Pons (tissue), 1 donor: ENCODE results near the gene ANKH.
A peak's percentile ranks its signal among the peaks of the same experiment; 100 is the strongest.

ENCODE experiments used
- DNase-seq: peaks from one replicate; pipeline ENCODE4 v3.0.0-alpha.2; 2016; ENCODE audit warnings: low spot score

Gene ANKH

DNA sequence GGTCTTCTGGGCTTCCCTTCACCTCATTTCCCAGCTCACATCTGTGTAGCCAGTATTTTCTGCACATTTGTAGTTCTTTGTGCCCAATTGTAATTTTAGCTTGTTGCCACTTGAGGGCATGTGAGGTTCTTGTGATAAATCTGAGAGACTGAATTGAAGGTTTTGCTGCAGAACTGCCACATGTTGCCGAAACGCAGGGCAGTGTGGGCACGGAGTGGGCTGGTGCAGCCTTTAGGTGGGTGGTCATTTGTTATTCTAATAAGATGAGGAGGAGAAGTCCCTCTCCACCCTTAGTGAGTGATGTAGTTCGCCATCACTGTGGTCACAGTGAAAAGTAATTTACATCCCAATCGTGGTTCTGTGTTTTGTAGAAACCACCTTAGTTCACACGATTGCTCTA is 185.8 kb downstream of the ANKH start:
- DNase-seq: peak; percentile 89

DNA sequence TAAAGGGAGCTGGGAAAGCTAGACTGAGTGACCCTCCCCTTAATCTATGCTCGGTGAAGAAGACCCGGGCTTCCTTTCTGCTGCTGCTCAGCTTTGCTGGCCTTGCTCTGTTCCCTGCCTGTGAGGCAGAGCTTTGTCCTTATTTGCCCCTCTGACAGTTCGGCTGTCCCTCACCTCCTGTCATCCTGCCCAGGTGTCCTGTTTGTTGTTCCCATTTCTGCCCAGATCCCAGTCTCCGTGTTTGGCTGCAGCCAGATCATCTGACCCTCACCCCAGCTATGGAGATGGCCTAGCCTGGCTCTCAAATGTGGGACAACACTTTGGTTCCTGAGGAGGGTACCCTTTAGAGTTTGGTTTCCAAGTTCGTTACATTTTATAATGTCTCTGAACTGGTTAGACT is 186.8 kb downstream of the ANKH start:
- no peak for DNase-seq

DNA sequence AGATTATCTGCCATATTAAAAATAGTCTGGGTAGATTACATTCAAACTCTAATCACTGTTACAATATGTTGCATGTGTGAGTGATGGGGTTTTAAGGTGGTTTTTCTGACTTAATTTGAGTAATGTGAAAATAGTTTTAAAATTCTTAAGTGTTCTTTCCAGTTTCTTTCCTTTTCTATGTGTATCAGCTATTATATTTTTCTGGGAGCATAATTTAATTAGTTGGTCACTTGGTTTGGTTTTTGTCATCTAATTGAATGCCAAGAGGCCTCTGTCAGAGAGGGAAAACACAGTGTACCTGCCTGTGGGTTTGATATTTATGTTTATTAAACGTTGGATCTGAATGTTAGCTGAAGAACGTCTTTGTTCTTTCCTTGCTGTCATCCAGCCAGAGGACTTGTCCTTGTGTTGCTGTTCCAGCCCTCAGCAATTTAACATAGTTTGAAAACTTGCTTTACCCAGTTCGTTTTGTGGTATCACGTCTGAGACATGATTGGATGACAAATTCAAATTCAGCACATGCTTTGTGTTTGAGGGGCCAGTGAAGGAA is 187.6 kb downstream of the ANKH start:
- DNase-seq: no peak

DNA sequence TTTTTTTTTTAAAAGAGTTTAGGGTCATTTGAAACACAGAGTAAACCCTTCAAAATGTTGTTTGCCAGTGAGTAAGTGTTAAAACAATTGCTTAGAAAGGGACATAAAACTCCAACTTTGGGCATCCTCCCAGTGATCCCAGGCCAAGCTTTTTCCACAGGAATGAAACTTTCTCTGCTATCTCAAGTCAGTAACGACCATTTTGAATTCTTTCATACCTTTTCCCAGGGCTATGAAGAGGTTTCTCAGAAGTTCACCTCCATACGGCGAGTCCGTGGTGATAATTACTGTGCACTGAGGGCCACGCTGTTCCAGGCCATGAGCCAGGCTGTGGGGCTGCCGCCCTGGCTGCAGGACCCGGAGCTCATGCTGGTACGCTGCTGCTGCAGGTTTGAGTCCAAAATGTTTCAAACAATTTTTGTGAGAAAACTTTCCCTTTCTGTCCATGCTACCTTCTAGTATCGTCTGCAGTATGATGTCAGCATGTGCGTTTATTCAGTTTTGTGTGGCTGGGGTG is 190.3 kb downstream of the ANKH start:
- no peak for DNase-seq

DNA sequence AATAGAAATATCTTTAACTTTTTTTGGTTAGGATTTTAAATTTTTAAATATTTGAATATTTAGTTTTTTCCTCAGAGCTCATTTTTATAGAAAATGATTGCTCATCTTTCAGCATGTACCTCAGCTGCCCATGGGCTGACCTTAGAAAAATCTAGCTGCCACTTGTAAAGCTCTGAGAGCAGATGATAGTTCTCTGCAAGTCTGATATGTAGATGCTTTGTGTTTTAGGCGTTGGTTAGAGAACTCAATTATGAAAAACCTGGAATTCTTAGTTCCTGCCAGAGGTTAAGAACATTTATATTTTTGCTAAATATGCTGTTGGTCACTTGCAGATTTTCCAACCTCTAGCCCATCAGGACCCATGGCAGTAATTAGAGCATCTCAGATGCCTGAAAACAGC is 192.0 kb downstream of the ANKH start:
- no peak for DNase-seq

DNA sequence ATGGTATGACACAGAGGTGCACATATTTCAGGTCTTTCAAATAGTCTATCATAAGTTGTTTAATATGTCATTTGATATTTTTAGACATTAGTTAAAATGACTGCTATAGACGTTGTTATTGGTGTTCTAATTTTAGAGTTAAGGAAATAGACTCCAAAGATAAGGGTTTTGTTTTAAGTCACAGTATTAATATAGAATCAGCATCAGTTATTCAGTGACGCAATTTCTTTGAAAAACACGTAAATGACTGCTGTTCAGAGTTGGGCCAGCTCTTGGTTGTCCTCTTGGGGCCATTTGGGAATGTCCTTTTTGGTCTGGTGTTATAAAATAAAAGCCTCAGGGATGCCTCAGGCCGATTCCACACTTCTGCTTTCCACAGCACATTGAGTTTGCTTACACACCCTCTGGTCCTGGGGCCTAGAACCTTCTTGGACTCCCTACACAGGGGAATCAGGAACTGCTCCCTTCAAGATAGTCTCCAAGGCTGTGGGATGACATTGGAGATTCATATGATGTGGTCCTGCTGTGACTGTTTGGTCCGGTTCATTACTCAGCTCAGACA is 192.7 kb downstream of the ANKH start:
- DNase-seq: no peak

DNA sequence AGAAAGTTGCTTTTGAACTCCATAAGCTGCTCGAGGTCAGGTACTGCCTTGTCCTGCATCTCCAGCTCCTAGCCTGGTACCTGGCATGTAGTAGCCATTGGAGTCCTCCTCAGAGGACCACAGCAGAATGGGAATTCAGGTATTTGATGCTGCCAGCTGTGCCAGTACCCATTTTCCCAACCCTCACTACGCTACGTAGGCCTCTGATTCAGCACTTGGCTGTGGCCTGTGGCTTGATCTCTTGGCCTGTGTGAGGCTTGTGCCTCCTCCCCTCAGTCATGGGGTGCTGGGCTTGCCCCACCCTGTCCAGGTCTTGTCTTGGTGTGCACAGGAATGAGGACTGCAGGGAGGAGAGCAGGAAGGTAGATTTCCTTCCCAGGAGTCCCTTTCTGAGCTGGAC is 195.3 kb downstream of the ANKH start:
- DNase-seq: no peak

DNA sequence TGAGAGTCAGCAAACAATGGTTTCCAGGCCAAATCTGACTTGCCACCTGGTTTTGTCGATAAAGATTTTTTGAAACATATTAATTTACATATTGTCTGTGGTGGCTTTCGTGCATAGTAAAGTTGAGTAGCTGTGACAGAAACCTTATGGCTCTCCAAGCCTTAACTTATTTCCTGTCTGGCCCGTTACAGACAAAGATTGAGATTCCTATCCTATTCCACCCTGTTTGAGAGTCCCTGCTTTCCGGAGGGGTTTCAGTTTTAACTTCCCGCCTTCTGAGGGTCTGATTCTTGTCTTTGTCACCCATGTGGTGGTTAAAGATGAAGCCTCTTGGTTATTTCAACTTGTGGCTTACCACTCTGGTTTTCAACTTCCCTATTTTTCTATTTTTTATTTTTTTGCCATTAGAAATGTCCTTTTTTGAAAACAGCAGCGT is 195.7 kb downstream of the ANKH start:
- DNase-seq: no peak

DNA sequence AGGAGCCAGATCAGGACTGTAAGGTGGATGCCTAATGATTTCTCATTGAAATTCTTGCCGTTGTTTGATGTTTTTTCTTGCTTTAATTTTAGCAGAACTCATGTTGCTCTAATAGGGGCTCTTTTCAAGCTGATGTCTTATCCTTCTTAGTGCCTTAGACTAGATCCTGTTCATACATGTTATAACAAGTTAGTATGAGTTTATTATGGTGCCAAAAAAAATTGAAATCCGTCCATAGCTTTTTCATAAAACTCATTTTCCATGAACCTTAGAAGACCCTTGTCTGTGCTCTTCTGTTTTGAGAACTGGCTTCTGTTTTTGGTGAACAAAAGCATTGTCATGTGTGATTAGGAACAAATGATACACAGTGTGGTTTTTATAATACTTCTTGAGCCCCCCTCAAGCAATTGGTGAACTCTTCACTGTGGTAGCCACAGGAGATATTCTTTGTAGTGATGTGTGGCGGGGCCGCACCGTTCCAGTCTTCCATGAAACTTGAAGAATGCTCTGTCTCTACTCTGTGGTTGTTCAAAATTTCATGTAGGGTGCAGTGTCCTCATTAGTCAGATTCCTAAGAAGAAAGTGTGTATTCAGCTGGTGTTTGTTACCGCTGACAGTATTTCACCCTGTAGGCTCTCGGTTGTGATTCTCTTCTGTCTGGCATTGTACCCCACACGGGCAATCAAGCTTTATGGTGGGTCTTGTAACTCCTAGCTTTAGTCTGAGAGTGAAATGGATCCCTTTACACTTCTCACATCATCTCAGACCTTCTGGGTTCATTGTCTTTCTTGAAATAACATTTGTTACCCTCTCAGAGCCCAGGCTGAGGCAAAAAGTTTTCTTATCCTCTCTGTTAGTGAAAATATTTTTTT is 196.4 kb downstream of the ANKH start:
- no peak for DNase-seq

DNA sequence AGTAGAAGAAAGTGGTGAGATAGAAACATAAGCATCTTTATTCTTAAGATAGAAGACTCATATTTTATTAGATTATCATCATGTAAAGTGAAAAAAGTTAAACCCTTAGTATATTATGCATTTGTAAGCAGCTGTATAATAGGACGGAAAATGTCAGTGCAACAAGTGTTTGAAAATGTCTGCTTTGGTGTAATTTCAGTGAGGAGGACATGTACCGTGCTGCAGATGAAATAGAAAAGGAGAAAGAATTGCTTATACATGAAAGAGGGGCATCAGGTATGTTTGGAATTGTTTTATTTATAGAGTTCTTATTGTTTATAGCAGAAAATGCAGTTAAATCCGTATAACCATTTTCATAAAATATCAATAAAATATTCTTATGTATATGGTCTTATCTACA is 198.1 kb downstream of the ANKH start:
- DNase-seq: no peak

DNA sequence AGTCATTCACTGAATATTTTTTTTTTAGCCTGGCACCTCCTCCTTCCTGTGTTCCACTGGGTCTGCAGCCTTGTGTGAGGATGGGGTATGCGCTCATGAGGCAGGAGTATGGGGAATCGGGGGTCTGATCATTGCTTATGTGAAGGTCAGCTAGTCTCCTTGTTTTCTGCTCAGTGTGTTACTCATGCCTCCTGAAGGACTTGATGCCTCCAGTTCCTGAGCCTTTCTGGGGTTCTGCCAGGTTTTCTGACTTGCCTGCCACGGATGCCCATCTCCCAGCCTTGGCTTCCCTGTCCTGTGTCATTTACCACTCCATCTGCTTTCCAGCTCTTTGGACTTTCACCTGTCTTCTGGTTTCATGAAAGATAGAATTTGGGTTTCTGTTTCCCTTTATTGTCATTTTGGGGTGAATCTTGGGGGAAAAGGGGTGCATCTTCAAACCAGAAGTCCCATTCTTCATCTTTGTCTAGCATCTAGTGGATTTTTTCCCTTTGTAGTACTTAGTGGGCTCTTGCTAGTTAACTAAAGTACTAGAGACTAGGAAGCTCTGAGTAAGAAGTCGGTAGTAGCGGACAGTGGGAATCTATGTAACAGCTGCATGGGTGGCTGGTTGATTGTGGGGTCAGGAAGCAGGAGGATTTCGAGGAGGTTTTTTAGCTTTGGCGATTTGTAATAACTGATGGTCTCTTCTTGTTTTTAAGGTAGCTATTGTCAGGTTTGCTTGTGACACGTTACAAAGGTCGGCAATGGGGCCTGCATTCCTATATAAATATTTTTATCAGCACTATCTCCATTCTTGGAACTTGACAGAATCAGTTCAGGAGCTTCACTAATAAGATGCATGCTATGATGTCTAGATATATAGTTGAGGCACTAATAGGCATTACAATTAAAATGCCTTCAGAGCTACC is 198.8 kb downstream of the ANKH start:
- DNase-seq: no peak

DNA sequence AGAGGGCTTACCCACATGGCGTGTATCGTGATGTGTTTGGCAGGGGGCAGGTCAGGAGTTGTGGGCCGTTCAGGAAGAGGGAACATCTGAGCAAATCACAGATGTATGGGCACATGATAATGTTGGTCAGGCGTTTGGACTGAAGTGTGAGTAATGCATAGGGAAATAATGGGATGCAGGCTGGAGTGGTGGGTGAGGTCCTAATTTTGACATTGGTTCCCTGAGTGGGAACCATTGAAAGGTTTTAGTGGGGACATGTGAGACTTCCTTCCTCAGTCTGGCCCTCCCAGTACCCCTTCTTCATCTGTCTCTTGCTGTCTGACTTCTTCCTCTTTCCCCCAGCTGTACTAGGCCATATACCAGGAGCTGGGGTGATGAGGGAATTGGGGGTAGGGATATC is 199.5 kb downstream of the ANKH start:
- no peak for DNase-seq

DNA sequence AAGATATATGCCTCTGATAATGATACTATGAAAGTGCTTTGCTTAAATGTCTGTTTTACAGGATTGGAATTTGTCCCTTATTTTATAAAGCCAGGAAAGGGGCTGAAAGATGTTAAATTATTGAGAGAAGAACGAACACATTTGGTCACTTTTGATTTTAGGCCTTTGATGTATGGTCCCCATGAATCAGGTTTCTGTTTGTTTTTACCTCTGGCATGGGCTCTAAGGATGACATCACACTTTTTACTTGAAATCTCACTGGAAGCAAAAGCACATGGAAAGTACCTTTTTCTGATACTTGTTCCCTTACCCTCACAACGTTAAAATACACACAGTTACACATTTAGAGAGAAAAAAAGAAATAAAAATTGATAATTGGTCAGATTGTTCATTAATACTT is 200.2 kb downstream of the ANKH start:
- no peak for DNase-seq

DNA sequence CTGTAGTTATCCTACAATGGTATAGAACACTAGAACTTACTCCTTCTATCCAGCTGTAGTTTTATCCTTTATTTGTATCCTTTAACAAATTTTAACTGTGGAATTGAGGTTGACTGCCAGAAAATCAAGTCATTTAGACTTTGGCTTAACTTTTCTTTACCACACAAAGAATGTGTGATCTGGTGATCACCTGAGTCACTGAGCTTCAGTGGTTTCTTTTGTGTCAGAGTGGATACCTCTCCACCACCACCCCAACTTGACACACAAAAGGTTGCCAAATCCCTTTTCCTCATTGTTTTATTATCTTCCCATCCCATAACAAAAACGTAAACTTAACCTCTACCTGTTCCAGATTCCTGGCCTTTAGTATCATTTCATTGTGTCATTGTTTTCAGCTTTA is 201.6 kb downstream of the ANKH start:
- DNase-seq: no peak

DNA sequence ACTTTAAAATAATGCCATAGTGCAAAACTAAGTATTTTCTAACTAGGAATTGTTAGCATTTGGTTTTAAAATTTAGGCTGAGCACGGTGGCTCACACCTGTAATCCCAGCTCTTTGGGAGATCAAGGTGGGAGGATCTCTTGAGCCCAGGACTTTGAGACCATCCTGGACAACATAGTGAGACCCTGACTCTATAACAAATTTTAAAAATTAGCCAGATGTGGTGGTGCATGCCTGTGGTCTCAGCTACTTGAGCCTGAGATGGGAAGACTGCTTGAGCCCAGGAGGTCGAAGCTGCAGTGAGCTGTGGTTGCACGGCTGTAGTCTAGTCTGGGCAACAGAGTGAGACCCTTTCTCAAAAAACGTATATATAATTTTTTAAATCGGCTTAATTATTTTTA is 202.2 kb downstream of the ANKH start:
- DNase-seq: no peak

DNA sequence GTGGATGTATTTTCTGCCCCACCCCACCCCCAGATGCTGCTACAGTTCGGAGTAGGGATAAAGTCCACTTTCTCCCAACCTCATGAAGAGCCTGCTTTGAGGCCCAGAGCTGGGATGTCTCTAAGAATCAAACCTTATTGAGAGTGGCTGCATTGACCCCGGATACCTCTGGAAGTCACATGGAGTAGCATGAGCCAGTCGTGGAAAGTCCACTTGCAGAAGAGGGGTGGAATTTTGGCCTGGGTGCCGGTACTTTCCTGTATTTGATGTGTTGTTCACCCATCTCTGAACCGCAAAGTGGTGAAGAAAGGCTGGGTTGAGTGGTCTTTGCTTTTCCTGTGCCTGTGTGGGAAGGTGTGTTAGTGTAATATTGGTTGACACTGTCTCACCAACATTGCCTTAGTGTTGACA is 203.4 kb downstream of the ANKH start:
- no peak for DNase-seq

DNA sequence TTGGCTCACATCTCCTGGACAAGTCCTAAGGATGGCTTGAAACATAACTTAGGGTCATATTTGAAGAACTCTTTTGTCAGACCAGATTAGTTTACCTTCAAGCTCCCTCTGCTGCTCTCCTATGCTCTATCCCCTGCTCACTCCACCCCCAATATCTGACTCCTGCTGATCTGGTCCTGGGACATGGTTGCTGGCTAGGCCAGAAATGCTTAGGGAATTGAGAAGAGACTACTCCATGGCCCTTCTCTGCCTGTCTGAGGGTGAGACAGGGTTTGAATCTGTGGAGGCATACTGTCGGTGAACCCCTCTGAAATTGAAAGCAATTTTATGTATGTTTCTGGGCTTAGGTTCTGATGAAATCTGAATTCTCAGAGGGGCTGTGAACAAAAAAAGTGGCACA is 203.8 kb downstream of the ANKH start:
- no peak for DNase-seq

DNA sequence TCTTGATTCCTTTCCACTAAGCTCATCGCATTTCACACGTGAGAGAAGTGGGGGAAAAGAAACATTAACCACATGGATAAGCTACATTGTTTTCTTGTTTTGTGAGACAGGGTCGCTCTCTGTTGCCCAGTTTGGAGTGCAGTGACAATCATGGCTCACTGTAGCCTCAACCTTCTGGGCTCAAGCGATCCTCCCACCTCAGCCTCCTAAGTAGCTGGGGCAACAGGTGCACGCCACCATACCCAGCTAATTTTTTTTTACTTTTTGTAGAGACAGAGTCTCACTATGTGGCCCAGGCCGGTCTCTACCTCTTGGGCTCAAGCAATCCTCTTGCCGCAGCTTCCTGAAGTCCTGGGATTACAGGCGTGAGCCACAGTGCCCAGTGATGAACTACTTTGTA is 204.3 kb downstream of the ANKH start:
- no peak for DNase-seq

DNA sequence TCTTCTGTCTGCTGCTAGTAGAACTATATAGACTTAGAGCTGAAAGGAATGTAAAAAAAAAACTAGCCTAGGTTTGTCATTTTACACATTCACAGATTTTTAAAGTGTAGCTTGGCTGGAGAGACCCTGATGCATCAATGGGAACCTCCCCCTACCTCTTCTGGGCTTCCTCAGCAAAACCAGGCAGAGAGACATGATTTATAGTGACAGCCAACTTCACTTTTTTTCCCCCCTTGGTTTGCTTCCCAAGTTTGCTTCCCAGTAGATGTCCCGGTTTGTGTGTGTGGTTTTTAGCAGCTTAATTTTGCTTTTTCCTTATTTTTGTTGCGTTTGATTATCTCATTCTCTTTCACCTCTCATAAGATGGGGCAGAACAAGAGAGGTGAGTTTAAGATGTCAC is 205.2 kb downstream of the ANKH start:
- no peak for DNase-seq

DNA sequence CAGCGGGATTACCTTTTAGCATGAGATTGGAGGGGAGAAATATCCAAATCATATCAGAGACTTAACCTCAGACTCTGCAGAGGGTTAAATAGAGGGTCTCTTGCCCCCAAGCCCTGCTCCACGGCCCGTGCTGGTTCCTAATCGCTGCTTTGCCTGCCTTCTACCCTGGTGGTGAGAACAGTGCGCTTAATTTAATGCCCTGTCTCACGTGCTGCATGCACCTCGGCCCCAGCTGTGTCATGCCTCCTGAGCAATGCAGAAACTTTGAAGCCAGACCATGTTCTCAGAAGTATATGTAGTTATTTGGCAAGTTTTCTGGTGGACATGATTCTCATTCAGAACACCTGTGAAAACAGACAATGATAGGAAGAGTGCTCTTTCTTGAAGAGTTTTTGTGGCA is 205.6 kb downstream of the ANKH start:
- DNase-seq: no peak

DNA sequence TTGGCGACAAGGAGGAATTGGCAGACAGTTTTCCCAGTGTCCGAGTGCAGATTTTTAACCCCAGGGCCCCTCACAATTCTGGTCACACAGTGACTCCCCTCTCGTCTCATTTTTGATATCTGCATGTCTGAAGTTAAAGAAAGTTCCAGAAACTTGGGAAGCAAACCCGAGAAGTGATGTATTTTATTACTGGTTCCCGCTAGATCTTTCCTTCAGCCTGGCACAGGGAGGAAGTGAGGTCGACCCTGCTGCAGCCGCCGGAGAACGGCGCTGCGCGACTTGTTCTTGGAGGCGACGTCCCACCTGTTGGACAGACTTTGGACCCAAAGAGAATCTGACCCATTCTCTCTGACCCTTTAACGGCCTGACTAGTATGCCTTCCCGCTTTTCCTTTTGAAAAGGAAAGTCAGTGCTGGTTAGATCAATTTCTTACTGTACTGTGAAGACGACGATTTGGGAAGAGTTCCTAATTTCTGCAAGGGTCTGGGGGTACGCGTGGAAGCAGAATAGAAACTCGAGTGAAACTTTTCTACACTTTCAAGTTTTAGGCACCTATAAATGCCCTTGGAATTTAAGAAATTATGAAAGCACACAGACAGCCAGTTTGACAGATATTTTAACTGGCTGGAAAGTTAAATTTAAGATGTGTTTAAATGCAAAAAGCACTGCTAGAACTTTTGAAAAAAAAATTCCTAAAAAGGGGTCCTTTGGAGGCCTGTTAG is 206.3 kb downstream of the ANKH start:
- DNase-seq: peak; percentile 61
